Stimulated activated CD8-positive, alpha-beta memory T cell treated with anti-CD3 and anti-CD28 coated beads, Interleukin-7, amount 100 ng/mL, for 4 hours (primary cell): ENCODE data around the gene SSB.
A peak's percentile ranks its signal among the peaks of the same experiment; 100 is the strongest.
"Not testable (repeated sequence)": the region's sequence is repeated elsewhere in the genome, so short reads cannot be mapped to it uniquely, and the experiment has no call there.

Source experiments
- DNase-seq, 2 donors: peaks; one replicate each; pipeline ENCODE4 v3.0.0-alpha.2; 2020; ENCODE audit warnings: low read depth in 2 of 2

The SSB gene

DNA sequence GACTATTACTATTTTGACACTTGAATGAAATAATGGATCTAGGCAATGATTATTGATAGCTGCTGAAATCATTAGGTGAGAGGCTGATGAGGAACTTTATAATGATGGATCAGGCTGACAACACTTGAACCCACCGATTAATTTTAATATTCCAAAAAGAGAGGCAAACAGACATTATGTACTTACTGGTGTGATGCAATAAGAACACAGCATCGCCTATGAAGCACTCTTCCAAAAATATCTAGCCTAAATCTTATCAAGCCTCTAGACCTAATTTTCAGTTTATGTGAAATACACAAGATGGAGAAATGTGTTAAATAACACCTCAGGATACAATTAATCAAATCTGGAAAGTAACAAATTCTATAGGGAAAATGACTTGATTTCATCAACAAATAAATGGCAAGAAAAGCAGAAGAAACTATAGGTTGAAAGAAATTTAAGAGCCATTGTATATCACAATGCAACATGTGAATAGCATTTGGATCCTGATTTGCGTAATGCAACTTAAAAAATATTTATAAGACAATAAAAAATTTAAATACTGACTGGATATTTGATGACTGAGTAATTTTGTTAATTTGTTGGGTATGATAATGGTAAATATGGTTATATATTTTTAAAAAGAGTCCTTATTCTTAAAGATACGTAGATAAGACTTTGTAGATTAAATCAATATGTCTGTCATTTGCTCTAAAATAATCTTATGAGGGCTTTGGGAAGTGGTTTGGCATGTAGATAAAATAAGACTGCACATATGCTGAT, 17.2 kb upstream of the SSB start:
- DNase-seq, result no peak

DNA sequence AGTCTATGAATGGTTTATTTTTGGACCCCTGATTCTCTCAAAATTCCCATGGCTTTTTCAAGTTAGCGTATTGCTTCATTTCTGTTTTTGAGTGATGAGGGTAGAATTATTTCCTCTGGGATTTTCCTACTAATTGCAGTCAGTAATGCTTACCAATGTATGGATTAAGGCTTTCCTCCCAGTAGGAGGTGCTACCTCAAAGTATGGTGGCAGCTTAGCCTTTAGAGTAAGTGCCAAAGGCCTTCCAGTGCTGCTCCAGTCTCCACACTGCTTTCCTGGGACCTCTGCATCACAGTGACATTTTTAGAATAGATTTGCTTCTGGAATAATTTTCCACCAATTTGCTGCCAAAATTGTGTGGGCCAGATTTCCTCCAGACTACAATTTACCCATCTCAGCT, 16.2 kb upstream of the SSB start:
- DNase-seq, result no peak

DNA sequence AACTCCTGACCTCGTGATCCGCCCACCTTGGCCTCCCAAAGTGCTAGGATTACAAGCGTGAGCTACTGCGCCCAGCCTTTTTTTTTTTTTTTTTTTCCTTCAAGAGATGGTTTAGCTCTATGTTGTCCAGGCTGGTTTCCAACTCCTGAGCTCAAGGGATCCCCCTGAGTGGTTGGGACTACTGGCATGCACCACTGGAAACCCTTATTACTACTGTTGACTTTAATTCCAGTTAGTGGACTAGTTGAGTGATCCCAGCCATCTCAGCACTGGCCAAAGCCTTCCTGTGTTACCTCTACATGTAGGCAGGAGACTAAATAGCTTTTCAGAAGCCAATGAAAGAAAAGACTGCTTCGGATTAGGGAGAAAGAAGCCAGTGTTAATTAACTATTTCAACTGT, 8.1 kb upstream of the SSB start:
- no peak for DNase-seq

DNA sequence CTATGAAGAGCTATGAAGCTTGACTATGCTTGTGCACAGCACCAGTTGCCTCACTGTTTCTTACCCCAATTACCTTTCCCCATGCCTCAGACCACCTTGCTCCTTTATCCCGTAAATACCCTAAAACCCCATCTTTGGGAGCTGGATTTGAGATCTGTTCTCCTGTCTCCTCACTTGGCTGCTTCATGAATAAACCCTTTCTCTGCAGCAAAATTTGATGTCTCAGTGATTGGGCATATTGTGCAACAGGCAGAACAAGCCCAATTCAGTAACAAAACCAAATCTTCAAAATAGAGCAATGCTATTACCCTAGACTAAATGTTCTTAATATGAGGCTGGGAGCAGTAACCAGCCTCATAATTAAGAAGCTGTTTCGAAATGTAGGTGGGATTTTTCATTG, 3.5 kb upstream of the SSB start:
- DNase-seq, result no peak

DNA sequence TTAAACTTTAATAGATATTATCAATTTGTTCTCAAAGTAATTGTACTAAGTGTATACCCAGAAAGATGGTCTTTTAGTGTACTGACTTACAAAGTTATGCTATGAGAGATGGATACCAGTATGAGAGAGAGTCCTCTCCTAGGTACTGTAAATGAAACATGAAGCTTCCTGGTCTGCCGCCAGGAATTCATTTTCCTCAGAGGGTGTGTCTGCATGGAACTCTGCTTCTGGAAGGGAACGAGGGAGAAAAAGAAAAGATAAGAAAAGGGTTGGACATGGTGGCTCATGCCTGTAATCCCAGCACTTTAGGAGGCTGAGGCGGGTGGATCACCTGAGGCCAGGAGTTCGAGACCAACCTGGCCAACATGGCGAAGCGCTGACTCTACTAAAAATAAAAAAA, 2.2 kb upstream of the SSB start:
- DNase-seq, result no peak

DNA sequence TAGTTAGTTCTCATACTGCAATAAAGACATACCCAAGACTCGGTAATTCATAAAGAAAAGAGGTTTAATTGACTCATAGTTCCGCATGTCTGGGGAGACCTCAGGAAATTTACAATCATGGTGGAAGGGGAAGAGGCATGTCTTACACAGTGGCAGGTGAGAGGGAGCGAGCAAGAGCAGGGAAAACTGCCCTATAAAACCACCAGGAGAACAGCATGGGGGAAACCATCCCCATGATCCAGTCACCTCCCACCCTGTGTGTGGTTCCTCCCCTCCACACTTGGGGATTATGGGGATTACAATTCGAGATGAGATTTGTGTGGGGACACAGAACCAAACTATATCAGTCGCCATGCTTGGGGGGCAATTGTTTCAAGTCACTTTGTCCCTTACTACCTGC, 1.1 kb upstream of the SSB start:
- DNase-seq, result no peak

DNA sequence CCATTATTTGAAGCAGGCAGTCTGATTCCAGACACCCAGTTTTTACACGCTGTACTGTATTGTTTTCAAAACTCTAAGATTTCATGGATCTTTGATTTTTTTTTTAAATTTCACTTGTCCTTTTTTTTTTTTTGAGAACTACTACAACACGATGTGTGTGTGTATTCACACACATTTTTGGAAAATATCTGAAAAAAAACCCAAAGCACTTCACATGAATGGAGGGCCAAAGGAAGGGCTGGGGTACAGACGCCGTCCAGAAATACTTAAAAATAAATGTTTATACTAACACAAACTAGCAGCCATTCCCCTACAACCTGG, 314 bp upstream of the SSB start:
- no peak for DNase-seq

DNA sequence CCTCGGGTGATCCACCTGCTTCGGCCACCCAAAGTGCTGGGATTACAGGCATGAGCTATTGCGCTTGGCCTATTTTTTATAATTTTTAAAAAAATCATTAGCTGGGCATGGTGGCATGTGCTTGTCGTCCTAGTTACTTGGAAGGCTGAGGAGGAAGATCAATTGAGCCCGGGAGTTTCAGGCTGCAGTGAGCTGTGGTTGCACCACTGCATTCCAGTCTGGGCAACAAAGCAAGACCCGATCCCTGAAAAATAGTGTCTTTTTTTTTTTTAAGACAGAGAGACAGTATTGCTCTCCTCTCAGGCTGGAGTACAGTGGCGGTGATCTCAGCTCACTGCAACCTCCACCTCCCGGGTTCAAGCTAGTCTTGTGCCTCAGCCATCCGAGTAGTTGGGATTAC, 4.8 kb downstream of the SSB start:
- DNase-seq, result no peak

DNA sequence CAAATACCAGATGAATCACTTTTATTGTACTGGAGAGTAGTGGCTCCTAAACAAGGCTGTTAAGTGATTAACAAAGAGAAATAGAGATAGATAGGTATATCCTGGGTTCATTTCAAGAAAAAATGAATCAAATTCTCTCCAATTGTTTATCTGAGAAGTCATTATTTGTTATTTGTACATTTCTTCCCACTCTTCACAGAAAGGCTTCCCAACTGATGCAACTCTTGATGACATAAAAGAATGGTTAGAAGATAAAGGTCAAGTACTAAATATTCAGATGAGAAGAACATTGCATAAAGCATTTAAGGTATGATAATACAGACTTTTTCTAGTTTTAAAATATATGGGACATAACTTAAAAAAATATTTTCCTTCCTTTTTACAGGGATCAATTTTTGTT, 7.9 kb downstream of the SSB start:
- no peak for DNase-seq

DNA sequence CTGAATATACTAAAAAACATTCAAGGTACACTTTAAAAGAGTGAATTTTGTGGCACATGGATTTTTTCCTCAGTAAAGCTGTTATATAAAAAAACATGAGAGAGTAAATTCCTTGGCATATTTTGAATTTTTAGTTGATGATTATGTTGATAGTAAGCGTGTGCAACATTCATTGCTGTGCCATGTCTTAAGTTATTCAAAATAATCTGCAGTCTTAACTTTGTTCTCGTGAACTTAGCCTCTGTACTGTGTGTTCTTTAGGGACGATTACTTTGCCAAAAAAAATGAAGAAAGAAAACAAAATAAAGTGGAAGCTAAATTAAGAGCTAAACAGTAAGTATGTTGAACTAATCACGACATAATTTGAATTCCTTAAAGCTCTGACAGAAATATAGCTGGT, 9.6 kb downstream of the SSB start:
- no peak for DNase-seq

DNA sequence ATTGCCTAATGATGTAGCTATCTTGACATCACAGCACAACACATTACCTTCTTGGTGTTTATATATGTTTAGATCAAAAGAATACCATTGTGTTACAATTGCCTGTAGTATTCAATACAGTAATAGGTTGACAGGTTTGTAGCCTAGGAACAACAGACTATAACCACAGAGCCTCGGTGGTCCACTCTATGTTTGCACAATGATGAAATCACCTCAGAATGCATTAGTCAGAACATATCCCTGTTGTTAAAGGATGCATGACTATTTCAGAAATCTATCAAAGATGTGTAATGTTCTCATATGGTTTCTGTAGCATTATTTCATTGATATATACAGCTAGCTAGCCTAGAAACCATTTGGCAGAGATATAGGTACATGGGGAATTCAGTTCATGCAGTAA, 17.2 kb downstream of the SSB start:
- DNase-seq, result no peak

DNA sequence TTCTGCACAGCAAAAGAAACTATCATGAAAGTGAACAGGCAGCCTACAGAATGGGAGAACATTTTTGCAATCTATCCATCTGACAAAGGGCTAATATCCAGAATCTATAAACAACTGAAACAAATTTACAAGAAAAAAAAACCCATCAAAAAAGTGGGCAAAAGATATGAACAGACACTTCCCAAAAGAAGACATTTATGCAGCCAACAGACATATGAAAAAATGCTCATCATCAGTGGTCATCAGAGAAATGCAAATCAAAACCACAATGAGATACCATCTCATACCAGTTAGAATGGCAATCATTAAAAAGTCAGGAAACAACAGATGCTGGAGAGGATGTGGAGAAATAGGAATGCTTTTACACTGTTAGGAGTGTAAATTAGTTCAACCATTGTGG, 18.3 kb downstream of the SSB start:
- not testable (repeated sequence) for DNase-seq

DNA sequence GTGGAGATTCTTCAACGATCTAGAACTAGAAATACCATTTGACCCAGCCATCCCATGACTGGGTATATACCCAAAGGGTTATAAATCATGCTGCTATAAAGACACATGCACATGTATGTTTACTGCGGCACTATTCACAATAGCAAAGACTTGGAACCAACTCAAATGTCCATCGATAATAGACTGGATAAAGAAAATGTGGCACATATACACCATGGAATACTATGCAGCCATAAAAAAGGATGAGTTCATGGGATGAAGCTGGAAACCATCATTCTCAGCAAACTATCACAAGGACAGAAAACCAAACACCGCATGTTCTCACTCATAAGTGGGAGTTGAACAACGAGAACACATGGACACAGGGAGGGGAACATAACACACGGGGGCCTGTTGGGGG, 18.7 kb downstream of the SSB start:
- DNase-seq, result not testable (repeated sequence)

DNA sequence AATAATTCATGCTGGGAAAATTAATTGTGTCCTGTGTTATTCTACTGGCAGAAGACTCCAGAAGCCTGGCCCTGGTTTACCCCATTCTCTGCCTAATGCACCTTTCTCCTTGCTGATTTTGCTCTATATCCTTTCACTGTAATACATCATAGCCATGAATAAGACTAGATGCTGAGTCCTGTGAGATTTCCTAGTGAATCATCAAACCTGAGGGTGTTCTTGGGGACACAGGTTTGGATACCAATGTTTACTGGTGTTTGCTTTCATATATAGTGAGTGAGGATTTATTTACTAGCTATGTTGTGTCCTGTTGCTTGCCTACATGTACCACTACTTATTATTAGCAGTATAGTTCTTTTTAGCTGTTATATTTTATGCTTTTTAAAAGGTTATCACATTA, 19.6 kb downstream of the SSB start:
- no peak for DNase-seq

DNA sequence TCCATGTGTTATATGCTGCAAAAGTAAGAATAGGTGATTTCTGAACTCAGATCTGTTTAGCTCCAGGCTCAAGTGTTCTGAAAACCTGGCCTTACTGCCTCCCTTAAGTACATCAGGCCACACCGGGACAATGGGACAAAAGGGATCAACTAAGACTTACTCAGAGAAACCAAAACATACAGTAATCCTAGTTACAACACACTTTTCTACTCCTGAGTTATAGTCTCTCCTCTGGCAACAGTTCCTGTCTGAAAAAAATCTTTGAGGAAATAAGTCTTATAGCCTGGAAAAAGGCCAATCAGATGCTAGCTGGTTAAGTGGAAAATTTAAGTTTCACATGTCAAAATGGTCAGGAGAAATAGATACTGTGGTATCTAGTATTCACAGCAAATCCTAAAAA, 20.4 kb downstream of the SSB start:
- no peak for DNase-seq

DNA sequence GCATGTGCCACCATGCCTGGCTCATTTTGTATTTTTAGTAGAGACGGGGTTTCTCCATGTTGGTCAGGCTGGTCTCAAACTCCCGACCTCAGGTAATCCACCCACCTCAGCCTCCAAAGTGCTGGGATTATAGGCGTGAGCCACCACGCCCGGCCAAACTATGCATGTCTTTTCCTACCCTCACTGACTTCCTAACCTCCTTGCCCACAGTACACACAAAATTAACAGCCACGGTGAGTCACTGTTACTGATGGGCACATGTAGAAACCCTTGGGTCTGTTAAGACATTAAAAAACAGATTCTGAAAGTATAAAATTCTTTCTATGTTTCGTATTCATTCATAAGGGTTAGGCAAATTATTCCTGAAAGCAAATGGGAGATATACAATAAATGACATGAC, 21.4 kb downstream of the SSB start:
- DNase-seq, result not testable (repeated sequence)

DNA sequence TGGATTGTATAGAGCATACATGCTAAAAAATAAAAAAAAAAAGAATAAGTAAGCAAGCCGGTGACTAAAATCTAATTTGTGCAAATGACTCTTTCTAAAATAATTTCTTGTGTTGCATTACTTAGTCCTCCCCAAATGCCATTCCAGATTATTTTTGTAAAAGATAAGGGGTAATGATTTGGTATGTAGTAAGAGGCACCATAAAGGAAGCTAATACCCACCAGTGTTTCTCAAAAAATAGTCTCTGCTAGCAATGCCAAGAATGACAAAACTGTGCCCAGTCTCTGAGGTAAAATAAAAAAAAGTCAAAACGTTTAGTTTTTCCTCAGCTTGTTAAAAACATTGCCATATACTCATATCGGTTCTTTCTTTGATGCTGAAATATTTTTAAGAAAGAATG, 23.4 kb downstream of the SSB start:
- DNase-seq, result no peak

DNA sequence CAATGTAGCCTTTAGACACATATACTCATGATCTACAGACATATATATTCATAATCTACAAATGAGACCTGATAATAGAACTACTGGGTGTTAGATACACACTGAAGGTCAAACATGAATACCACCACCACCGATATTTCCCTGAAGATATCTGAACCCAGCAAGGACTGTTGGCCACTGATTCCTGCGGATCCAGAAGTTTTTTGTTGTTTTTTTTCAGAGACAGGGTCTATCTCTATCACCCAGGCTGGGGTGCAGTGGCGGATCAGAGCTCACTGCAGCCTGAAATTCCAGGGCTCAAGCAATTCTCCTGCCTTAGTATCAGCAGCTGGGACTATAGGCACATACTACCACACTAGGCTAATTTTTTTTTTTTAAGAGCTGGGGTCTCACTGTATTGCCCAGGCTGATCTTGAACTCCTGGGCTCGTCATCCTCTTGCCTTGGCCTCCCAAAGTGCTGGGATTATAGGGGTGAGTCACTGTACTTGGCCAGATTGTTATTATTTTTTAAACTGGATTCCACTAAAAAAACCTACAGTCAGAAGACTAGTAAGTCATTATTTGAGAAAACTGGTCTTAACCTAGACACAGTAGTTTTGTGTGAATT, 24.2 kb downstream of the SSB start:
- no peak for DNase-seq

DNA sequence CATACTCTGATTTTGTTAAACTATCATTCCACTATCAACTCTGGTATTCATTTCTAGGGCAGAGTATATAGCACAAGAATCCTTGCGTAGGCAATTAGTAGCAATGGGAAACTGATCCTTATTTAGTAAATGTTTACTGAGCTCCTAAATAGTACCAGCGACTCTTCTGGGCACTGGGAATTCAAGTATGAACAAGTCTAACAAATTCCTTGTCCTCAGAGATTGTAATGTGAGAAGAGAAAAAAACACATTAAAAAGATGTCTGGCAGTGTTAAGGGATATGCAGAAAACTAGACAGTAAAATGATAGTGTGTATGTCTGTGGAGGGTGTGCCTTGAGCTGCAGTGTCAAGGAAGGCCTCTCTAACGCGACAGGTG, 25.3 kb downstream of the SSB start:
- DNase-seq, result no peak

DNA sequence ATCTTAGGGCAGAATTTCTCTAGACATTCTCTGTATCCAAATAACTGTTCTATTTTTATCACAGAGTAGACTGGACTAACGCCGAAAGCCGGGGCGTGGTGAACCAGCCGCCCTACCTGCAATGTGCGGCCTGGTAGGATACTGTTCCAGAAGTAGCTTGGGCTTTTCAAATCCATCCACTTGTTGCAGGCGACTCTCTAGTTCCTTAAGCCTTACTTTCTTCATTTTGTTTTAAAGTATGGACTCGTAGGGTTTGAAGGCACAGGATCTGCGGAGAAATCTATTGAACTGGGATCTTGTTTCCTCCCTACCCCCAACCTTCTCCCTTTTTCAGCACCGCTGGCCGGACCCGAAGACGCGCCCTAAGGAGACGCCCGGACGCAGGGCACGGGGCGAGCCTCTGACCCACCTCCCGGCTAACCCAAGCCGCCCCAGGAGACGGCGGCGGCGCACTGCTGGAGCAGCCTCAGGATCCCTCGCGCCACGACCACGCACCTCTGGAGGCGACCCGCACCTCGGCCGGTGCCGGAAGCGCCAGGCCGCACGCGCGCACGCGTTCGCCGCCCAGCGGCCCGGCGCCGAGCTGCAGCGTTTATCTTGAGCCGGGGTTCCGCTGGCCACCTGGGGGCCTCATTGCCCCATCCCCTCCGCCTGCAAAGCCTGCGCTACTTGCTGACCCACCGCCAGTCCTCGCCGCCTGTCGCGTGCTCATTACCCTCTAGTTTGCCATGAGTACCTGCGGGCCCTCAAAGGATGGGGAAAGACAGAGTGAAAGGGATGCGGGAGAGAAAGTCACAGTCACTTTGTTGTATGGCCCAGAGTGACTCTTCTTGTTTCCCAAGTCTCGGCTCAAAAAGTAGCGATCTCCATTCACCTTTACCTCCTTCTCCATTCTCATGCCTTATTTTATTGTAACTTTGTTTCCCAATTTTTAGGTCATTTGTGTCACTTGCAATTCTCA, 26.0 kb downstream of the SSB start, which contains the start of gene METTL5:
METTL5 (minus strand) TSS at position 533 of the 961 bp plus-strand sequence; CDS start at position 225, 308 bp downstream.
- DNase-seq, result peak; percentile 33 to 70

DNA sequence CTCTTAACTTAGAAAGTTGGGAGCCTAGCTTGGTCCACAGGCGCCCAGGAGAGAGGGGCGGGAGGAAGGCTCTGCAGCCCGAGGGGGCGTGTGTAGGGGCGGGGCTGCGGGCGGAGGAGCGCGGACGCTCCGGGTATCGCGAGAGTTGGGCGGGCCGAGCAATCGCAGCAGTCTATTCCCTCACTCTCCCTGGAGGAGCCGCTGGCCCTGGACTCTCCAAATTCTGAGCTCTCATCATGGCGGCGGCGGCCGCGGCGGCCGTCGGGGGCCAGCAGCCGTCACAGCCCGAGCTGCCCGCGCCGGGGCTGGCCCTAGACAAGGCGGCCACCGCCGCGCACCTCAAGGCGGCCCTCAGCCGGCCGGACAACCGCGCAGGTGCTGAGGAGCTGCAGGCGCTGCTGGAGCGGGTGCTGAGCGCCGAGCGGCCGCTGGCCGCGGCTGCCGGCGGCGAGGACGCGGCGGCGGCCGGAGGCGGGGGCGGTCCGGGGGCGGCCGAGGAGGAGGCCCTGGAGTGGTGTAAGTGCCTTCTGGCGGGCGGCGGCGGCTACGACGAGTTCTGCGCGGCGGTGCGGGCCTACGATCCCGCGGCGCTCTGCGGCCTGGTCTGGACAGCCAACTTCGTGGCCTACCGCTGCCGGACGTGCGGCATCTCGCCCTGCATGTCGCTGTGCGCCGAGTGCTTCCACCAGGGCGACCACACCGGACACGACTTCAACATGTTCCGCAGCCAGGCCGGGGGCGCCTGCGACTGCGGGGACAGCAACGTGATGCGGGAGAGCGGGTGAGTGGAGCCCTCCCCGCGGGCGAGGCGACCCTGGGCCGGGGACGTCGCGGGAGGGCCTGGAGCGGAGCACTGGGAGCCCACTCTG, 28.8 kb downstream of the SSB start, which contains the start of gene UBR3:
UBR3 (plus strand) TSS at position 183 of the 869 bp plus-strand sequence; CDS start at position 237, 54 bp downstream.
- DNase-seq, result peak; percentile 72 to 86
